HS-27A (cell line): ENCODE data around the gene CHPF.

ENCODE experiments used
- DNase-seq: peaks from one replicate; pipeline ENCODE4 v3.0.0-alpha.2; 2012; ENCODE audit warnings: low read depth, missing footprints

CHPF gene

DNA sequence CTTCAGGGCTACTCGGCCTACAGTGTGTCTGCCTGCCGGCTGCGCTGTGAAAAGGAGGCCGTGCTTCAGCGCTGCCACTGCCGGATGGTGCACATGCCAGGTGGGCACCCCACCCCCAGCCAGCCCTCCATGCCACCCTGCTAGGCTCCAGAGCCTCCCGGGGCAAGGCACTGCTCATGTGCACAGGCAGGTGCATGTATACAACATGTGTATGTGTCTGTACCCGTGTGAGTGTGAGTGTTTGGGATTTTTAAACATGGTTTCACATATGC lies 11.3 kb downstream of the CHPF start:
- no peak for DNase-seq

DNA sequence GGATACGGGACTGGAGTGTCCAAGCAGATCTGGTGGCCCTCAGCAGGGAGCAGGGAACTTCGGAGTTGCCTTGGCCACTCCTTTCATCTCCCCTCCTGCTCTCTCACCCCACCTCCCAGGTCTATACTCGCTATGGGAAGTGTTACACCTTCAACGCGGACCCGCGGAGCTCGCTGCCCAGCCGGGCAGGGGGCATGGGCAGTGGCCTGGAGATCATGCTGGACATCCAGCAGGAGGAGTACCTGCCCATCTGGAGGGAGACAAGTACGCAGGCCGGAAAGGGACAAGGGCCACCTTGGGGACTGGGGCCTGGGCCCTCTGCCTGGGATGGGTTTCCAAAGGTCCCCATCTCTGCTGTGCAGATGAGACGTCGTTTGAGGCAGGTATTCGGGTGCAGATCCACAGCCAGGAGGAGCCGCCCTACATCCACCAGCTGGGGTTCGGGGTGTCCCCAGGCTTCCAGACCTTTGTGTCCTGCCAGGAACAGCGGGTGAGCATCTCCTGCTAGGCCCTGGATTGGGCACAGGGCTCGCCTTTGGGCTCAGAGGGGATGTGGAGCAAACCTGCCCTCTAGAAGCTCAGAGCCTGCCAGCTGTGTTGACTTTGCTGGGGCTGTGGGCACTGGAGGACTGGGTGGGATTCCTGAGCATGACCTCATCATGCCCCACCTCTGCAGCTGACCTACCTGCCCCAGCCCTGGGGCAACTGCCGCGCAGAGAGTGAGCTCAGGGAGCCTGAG lies 11.8 kb downstream of the CHPF start:
- no peak for DNase-seq

DNA sequence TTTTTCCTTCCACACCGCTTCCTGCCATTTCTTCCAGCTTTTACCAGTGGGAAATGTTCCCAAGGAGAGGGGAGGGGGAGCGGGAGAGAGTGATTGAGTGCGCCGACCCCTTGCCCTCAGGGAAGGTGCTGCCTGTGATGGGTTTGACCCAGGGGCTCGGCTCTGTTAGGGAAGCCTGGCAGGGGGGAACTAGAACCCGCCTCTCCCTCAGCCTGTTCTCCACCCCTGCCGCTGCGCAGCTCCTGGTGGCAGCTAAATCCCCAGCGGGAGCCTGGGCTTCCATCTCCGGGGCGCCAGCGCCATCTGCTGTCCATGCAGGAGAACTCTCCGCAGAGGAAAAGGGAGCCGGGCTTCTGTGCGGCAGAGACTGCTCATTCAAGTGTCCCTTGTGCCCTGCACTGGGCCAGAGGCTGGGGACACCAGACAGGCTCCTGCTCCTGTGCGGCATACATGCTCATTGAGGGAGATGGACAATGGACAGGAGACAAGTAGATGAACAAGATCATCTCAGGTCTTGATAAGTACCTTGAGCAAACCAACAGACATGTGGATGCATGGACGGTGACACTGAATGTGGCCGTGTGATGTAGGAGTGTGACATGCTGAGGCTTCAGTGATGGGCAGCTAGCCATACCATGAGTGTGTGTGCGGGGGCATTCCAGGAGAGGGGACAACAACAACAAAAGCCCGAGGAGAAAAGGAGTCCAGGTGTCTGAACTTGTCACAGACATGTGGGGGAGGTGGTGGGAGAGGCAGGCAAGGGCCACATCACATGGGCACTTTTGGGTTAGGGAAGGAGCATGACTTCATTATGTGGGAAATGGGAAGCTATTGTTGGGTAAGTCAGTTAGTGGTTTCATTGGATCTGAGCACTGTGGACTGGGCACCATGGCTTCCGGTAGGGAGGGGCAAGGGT lies 13.3 kb downstream of the CHPF start:
- DNase-seq, result no peak

DNA sequence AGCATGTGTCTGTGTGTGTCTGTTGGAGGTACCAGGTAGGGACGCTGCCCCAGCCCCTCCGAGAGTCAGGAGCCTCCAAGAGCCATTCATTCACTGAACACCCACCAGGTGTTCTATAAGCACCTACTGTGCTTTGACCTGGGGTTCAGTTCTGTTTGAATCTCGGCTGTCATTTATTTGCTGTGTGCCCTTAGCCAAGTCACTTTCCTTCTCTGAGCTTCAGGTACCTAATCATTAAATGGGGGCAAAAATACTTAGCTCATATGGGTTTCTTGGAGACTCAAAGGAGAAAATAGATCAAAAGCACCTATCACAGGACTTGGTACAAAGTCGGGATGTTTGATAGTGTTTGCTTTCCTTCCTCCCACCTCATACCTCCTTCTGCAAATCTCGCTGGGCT lies 16.1 kb downstream of the CHPF start:
- no peak for DNase-seq

DNA sequence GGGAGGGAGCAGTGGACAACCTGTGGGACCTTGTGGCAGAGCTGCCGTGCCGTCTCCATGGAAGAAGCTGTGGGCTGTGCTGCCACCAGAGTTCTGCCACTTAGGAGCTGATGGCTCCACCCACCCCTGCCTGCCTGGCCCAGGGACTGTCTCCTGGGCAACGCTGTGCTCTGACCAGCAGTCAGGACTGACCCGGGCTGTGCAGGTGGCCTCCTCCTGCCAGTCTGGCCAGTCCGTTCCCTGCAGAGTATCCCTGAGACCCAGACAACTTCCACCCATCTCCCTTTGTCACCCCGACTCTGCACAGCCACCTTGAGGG lies 16.6 kb downstream of the CHPF start:
- no peak for DNase-seq

DNA sequence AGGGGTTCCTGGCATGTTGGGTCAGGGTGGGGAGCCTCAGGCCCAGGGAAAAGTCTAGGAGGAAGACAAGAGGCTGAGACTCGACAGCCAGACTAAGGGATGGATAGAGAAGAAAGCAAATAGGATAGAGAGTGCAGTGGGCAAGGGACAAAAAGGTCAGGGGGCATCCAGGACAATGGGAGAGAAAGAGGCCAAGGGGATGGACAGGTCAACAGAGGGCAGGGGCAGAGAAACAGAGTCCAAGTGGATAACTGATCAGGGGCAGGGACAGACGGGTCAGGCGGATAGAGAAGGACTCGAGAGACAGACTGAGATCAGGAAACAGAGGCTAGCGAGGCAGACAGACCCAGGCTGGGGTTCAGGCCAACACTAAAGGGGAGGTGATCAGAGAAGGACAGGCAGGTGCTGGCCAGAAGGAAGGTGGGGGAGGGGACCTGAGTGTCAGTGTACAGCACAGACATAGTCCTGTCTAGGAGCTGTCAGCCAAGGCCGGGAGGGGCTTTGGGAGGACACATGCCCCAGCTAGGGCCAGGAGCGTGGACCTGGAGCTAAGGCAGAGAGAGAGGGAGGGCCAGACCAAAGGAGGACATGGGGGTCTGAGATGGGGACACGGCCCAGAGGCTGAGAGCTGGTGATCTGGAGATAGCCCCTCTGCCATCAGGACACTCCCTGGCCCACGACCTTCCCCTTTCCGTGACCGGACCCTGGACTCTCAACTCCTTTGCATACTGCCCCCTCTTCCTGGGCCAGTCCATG lies 17.1 kb downstream of the CHPF start:
- no peak for DNase-seq

DNA sequence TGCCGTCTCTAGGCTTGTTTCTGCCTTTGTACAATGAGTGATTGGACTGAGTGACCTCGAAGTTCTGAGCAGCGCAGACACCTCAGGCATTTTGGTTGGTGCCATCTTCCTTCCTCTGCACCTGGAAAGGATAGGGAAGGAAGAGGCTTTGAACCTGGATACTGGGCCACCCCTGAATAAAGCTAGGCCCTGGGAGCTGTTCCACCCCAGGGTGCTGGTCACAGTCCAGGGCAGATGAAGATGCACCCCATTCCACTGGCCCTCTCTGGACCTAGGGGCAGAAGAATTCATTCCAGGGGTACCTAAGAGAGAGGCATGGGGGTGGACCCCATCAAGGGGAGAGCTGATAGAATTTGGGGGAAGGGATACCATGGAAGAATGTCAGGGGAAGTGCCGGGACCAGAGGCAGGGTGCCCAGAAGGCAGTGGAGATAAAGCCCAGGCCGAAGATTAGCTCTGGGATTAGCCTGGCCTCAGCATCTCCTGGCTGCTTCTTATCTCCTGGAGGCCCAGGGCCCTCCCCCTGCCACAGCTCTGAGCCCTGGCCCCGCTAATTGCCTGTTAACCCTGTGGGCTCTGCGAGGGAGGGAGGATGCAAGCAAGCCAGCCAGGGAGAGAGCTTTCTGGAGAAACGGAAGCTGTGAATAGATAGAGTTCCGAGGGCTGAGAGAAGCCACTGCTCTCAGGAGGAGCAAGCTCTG lies 17.9 kb downstream of the CHPF start:
- DNase-seq, result no peak

DNA sequence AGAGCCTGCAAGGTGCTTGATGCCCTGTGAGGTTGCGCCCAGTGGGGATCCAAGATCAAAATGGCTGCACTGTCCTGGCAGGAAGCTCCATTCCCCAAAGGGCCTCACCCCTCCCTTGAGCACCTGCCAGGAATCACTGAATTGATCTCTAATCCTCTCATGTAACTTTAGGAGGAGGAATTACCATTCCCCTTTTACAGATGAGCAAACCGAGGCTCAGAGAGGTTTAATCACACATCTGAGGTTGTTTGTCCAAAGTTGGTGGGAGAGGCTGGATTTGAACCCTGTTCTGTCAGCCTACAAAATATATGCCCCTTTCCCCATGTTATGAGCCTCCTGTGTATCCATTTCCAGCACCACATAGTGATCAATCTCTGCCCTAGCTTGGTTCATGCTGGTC lies 18.8 kb downstream of the CHPF start:
- DNase-seq, result no peak

DNA sequence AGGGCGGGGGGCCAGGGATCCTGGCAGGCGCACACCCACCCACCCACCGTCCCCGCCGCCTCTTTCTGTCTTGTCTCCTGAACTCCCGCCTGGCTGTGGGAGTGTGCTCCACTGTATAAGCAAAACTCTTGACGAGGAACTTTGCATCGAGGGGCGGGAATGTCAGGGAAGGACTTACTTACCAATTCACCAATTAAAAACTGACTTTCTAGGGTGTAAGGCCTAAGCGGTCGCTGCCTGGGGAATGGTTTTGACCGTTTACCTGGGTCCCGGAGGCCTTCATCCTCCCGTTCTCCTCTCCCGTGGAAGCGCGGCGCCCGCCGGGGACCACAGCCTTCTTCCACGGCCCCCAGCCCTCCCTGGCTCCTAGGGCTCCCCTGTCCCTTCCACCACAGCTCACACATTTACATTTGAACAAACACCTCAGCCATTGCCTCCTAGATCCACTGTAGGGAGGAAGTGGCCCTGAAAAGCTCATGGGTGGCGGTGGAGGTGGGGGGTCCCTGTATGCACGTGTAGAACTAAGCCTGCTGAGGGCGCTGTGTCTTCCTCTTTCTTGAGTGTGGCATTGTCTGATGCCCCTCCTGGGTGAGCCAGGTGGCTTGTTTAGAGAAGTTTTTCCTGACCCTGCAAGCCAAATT lies 20.5 kb downstream of the CHPF start:
- DNase-seq, result no peak

DNA sequence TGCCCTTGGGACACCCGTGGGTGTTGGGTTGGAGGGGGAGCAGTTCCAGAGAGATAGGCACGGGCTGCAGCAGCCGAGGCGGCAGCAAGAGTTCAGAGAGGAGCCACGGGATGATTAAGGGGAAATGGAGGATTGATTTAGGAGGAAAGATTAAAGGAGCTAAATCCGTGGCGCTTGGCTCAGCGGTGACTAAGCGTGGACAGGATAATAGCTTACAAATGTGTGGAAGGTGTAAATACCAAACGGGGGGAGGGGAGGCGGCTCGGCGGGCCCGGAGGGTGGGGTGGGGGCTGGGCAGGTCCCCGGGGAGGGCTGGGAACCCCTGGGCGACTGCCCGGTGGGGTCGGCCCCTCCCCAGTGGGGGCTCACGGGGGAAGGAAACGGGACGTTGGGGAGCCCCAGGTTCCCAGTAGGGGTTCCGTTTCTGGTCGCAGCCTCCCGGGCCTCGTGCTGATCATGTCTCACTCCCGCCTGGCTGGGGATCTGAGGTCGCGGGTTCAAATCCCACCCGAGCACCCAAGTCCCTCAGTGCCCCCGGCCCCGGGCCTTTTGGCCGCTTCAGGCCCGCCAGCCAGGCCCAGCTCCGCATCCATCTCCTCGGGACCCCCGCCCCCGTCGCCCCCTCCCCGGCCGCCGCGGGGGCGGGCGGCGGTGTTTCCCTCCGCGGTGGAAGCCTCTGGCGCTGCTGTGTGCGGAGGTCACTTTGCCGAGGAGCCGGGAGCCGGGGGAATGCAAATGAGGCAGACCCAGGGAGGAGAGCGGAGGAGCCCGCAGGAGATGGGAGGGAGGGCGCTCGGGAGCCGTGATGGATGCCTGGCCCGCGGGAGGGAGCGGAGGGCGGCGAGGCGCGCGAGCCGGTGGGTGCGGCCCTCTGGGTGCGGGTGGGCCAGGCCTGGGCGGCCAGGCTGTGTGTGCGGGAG lies 21.2 kb downstream of the CHPF start:
- DNase-seq, result no peak

DNA sequence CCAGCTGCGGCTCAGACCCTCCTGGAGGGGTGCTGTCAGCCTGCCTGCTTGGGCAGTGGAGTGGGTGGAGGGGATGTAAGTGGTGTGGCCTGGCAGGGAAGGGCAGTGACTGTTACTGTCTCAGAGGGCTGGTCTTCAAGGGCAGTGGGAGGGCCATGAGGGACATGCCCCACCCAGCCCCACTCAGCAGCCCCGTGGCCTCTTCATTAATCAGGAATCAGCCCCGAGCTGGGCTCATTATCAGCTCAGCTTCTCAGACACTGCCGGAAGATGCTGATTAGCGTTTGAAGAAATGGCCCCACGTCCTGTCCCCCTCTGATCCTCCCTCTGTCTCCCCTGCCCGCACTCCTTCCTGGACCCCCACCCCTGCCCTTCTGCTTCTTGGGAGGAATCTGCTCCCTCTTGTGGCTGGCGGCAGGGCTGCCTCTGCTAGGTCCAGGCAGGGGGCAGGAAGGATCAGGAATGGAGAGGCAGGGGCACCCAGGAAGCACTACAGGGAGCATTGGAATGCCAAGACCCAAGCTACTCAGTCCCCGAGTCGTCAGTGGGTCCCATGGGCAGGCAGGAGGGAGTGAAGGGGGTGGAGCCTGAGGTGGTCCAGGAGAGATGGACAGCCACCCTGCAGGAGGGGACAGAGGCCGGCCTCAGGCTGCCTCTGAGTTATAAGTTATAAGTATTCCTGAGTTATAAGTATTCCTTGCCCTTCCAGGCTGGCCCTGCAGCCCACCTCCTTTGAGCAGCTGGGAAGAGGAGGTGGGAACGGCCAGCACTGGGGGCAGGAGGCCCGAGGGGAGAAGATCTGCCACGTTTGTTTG lies 22.3 kb downstream of the CHPF start:
- DNase-seq, result no peak

DNA sequence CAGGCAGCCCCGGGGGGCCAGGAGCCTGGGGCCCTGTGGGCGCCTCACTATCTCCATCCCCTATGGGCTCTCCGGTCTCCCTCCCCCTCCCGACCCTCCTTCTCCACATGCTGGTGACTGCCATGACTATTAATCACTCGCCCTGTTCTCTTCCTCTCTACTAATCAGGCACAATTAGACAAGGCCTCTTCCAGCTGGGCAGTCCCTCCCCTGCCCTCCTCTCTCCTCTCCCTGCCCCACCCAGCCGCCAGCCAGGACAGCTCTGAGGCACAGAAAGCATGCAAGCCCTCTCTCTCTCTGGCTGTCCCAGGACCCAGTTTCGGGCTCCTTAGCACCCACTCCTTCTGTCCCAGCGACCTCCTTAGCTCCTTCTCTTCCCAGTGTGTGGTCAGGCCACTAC lies 23.5 kb downstream of the CHPF start:
- DNase-seq, result no peak

DNA sequence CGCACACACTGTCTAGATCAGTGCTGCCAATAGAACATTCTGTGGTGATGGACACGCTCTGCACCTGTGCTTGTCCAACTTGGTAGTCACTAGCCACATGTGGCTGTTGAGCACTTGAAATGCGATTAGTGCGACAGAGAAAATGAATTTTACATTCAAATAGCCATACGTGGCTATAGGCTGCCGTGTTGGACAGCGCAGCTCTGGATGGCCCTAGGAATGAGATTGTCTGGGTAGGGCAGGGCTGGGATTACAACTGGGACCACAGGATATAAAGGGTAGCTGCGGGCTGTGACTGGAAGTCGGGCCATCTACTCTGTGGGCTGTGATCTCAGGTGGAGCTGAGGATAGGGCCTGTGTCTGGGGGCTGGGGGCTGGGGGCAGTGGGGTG lies 24.1 kb downstream of the CHPF start:
- no peak for DNase-seq

DNA sequence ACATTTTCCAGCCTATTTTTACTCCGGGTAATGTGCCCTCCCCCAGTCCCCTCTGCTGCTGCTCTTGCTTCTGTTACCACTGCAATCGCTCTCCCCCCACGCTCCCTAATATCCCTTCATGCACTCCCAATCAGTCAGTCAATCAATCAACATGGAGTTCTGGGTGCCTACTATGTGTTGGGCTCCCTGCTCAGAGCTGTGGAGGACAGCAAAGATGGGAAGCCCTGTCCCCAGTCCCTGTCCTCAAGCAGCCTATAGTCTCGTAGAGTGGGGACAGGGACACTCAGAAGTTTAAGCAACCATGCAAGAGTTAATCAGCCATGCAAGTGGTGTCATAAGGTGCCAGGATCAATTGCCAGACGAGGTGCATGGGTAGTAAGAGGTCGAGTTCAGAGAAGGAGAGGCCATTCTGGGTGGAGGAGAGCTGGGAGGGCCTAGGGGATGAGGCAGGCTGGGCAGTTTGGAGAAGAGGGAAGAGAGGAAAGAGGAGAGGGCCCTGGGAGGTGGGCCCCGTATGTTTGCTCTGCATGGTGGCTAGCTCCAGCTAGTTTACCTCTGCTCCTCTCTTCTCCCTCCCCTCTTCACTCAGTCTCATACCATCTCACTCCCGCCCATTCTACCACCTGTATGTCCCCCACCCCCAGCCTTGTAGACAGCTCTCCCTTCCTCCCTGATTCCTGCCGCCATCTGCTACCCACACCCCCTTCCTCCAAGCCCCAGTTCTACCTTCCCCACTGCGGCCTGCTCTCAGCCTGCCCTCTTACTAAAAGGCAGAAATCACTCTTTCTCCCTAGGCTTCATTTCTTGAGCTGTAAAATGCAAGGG lies 25.4 kb downstream of the CHPF start:
- no peak for DNase-seq

DNA sequence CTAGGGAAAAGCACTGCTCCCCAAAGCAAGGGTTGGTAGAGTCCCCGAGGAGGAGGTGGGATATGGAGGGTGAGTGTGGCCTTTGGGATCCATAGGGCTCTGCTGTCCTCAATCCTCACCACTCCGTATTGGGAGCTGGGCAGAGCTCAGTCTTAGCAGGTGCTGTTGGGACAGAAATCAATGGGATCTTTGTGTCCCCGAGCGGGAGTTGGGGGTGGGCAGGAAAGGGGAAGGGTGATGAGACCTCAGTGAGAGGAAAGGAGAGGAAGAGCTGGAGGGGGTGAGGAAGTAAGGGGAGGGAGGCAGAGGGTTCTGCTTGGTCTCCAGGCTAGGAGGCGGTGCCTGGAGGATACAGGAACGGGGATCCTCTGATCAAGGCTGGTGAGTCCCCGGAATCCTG lies 26.7 kb downstream of the CHPF start:
- no peak for DNase-seq

DNA sequence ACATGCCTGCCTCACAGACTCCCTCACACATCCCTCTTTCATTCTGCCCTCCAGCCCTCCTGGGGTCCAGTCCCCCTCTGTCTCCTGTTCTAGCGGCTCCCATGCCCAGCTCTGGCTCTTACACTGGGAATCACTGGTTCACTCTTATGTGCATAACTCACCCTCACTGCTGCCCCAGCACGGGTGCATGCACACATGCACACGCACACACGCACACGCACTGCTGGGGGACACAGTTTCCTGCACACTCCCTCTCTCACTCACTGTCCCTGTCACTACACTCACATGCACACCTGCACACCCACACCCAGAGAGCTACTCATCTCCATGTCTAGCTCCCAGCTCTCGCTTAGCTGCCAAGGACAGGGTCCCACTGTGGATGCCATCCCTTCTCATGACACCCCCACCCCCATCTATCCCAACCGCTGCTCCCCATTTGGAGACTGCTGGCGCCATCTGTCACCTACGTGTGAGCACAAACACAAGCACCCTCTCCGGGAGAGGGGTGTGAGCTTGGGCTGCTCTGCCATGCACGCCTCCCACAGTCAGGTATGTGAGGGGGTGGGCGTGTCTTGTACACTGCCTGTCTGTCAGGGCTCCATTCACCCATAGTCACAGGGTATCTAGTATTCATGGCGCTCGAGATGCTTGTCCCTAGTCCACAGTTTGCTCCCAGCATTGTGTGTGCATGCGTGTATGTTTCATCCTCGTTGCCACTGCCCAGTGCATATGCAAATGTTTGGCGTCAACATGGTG lies 27.6 kb downstream of the CHPF start:
- DNase-seq, result no peak

DNA sequence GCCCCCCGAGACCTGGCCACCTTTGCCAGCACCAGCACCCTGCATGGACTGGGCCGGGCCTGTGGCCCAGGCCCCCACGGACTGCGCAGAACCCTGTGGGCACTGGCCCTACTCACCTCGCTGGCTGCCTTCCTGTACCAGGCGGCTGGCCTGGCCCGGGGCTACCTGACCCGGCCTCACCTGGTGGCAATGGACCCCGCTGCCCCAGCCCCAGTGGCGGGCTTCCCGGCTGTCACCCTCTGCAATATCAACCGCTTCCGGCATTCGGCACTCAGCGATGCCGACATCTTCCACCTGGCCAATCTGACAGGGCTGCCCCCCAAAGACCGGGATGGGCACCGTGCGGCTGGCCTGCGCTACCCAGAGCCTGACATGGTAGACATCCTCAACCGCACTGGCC lies 28.8 kb downstream of the CHPF start:
- DNase-seq, result no peak

DNA sequence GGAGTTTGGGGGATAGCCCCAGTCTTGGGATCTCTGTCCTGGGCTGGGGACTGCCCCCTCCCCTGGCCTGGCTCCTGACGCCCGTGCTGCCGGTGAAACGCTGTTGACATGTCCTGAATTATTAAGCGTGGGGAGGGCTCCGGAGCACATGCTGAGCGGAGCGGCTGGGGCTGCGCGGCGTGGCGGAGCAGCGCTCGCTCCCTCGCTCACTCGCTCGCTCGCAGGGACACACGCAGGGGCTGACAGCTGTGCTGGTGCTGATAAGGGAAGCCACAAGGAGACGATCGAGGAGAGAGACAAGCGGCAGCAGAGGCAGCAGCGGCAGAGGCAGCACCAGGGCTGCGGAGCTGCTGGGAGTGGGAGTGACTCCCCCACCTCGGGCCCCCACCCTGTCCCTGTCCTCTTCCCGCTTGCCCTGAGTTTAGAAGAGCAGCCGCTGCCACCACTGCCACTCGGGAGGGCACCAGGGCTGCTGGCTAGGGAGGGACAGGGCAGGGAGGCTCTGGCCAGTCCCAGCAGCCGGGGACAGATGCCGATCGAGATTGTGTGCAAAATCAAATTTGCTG lies 29.3 kb downstream of the CHPF start, which contains the start of gene ASIC4:
Gene ASIC4, plus strand, starts transcription at position 287 of the 566 bp plus-strand sequence. Its CDS starts 243 bp downstream, at position 530.
- DNase-seq, result no peak
